Heart left ventricle (tissue), 13 donors: ENCODE data around the gene ARSG.

Source experiments
- POLR2A ChIP-seq, 2 donors: fragments of 450-650 bp; IDR thresholded peaks; one replicate each; pipeline ENCODE4 v1.6.1; 2017; ENCODE audit warnings: antibody characterized with exemption in 2 of 2, mild to moderate bottlenecking in 2 of 2, moderate library complexity in 2 of 2
- TF ChIP-seq, protein P1 (sequence below), 12 donors: fragments of 200-600 bp; sonication (generic) in 4 of 12; IDR thresholded peaks; one replicate each; pipeline versions ENCODE4 v1.5.0 to v1.8.0; 2018 to 2022; ENCODE audit warnings: antibody characterized with exemption in 12 of 12, mild to moderate bottlenecking in 5 of 12
- donor health status: ischemic (EF 13 %, LVEDD 7.1; RV severe dilation, severe dysfunction).
- donor health status: DM: no; HTN: yes; CAD: no.
- donor health status: DM: no; HTN: no; CAD: no.
- donor health status: ischemic (EF 25% LVEDD 6.9; RV normal size, moderate dysfunction).
- donor health status: ischemic (EF 25% LVEDD 5.7; RV mildly dilated, moderate dysfunction).
- donor health status: ischemic (EF 35%, LVEDD 5.7; RV mildly dilated, moderate dysfunction).
- donor health status: nonischemic (EF 11% LVEDD 7.7; RV severe dilation, severe dysfunction).
- donor health status: DM: yes; HTN: yes; CAD: no.
- donor health status: PGD.
- donor health status: ischemic (EF 29% LVEDD 5.4; RV normal size, mild dysfunction).
- donor health status: nonischemic (EF 23%, LVEDD 6.1; RV moderate dilation, normal function).

GRCh38 chr17:68389041-68389440 is 97.7 kb downstream of the ARSG start:
- TF ChIP-seq POLR2A (IDR thresholded peaks at IDR 0.05), result no peak
- TF ChIP-seq, protein P1, sequence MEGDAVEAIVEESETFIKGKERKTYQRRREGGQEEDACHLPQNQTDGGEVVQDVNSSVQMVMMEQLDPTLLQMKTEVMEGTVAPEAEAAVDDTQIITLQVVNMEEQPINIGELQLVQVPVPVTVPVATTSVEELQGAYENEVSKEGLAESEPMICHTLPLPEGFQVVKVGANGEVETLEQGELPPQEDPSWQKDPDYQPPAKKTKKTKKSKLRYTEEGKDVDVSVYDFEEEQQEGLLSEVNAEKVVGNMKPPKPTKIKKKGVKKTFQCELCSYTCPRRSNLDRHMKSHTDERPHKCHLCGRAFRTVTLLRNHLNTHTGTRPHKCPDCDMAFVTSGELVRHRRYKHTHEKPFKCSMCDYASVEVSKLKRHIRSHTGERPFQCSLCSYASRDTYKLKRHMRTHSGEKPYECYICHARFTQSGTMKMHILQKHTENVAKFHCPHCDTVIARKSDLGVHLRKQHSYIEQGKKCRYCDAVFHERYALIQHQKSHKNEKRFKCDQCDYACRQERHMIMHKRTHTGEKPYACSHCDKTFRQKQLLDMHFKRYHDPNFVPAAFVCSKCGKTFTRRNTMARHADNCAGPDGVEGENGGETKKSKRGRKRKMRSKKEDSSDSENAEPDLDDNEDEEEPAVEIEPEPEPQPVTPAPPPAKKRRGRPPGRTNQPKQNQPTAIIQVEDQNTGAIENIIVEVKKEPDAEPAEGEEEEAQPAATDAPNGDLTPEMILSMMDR (IDR thresholded peaks at IDR 0.05), result no peak
